IPS-NIHi7 (cell line): Measurements from ENCODE around the gene TRRAP.

ENCODE experiments used
- DNase-seq: peaks from one replicate; pipeline ENCODE4 v3.0.0; 2012; ENCODE audit warnings: mixed read lengths; ENCODE audit errors: extremely low spot score

TRRAP gene

DNA sequence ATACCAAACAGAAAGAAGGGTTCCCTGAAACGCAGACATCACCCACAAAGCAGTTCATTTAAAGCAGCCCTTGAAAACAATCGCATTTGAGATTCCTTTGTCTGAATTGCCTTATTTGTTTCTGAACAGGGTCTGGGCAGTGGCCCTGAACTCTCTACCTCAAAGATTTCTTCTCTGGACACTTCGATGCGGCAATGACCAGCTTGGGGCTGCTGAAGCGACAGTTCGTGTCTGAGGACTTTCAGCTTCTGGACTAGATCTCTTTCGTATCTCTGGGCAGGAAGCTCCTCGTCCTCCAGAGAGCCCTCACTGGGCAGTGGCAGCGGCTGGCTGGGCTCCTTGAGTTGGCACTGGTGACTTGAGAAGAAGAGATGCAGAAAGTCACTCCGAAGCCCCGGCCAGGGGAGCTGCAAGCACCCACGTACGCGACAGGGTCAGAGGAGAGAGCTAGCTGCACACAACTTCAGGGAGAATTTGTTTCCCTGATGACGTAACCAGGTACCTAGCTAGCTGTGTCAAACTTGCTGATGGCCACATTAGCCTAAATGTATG is 169.3 kb downstream of the TRRAP start:
- no peak for DNase-seq

DNA sequence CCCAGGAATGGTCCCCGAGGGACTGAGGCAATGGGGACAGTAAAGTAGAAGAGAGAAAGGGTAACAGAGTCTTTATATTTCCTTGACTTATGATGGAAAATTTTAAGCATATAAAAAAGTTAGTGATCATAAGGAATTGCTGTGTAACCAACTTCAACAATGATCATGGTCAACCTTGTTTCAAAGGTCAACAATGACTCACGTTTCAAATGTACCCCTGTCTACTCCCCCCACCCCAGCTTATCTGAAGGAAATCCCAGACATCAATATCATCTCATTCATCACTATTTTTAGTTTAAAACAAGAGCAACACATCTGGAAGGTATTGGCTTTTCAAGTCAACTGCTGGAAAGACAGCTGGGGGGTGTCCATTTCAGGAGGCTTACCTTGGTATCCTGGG is 172.6 kb downstream of the TRRAP start:
- DNase-seq: no peak

DNA sequence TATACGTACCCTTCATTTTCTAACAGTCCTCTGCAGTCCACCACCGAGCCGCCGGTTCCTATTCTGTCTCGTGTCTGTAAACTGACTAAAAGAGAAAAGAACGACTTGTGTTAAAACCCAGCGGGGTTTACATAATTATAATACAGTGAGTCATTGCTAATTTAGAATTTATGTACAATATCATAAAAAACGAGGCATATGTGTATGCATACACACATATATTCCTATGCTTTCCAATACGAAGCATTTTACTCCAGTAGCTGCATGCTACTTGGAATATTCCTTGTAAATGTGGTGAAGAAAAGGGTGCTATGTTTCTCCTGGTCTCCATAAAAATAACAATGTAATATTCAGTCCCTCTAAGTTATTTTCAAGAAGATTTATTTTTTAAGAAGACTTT is 176.4 kb downstream of the TRRAP start:
- no peak for DNase-seq

DNA sequence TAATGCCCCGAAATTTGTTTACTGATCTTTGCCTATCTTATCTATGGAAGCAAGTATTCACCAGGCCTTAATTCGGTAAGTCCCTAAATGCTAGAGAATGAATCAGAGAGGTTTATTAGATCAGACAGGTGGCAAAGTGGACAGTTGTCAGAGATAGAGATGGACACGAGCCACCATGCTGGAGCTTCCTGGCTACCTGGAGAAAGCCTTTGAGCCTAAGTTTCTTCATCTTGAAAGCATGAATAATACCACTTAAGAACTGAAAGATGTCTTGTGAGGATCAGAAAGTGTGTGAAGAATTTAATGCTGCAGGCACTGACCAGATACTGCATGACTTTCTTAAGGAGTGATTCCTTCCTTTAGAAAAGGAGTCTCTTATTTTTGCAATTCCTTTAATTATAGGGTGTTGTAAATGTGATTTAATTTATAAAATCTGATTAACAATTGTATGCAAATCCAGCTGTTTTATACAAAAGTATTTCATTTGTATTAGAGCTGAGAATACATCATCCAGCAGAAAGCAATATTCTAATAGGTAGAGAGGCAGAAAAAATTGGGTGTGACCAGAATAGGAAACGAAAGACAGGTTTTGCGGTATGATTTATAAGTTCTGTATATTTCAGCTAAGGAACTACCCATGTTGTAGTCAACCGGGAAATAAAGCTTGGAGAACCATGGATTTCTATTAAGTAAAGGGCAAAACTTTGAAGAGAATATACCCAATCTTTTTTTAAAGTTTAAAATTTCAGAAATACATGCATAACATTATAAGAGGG is 182.9 kb downstream of the TRRAP start:
- DNase-seq: no peak
